ENCODE measurements around the gene YPEL3.
"Not testable (repeated sequence)": the region's sequence is repeated elsewhere in the genome, so short reads cannot be mapped to it uniquely, and the experiment has no call there.

The YPEL3 gene

GRCh38 chr16:30116291-30117207, 20.5 kb upstream of the YPEL3 start:
- H3K36me3 ChIP-seq (ENCODE audit: control insufficient read depth, insufficient read depth, low read length, severe bottlenecking), result peaks cover 36% of the 10 kb centered on the region
- peaks cover 19% of the 10 kb centered on the region for H3K4me1 ChIP-seq (ENCODE audit: control insufficient read depth, insufficient read depth, low read length)
- no peaks in the 10 kb centered on the region for H3K9me3 ChIP-seq (ENCODE audit: control insufficient read depth, low read length)
- no peaks in the 10 kb centered on the region for H3K27me3 ChIP-seq (replicated peaks; ENCODE audit: control insufficient read depth, insufficient read depth, low read length)
- no peak for DNase-seq (ENCODE audit: low read depth)
- no peak overlapping the region for H3K9ac ChIP-seq (ENCODE audit: low read length)
- H3K4me3 ChIP-seq (ENCODE audit: low read length), result no peak overlapping the region

- peak overlapping the region; percentile 39 for H3K9ac ChIP-seq (ENCODE audit: low read length)
- peaks cover 14% of the 10 kb centered on the region for H3K4me1 ChIP-seq (ENCODE audit: control insufficient read depth, insufficient read depth, low read length)
- no peak for DNase-seq (ENCODE audit: low read depth)
- no peaks in the 10 kb centered on the region for H3K9me3 ChIP-seq (ENCODE audit: control insufficient read depth, low read length)
- H3K4me3 ChIP-seq (ENCODE audit: low read length), result no peak overlapping the region
- peaks cover 42% of the 10 kb centered on the region for H3K36me3 ChIP-seq (ENCODE audit: control insufficient read depth, insufficient read depth, low read length, severe bottlenecking)
- H3K27me3 ChIP-seq (replicated peaks; ENCODE audit: control insufficient read depth, insufficient read depth, low read length), result no peaks in the 10 kb centered on the region
Observed at GRCh38 chr16:30115238-30115637, 19.2 kb upstream of the YPEL3 start.

- H3K9ac ChIP-seq (ENCODE audit: low read length); DNase-seq (ENCODE audit: low read depth); H3K9me3 ChIP-seq (ENCODE audit: control insufficient read depth, low read length); H3K27me3 ChIP-seq (replicated peaks; ENCODE audit: control insufficient read depth, insufficient read depth, low read length); H3K4me3 ChIP-seq (ENCODE audit: low read length): not testable (repeated sequence)
- Histone ChIP-seq H3K36me3 (ENCODE audit: control insufficient read depth, insufficient read depth, low read length, severe bottlenecking) (peaks cover 44% of the 10 kb centered on the region), H3K4me1 (ENCODE audit: control insufficient read depth, insufficient read depth, low read length) (peaks cover 14% of the 10 kb centered on the region)
Observed at GRCh38 chr16:30114833-30115232, 18.8 kb upstream of the YPEL3 start.

- H3K9ac ChIP-seq (ENCODE audit: low read length), result no peak overlapping the region
- H3K4me1 ChIP-seq (ENCODE audit: control insufficient read depth, insufficient read depth, low read length), result peaks cover 14% of the 10 kb centered on the region
- H3K4me3 ChIP-seq (ENCODE audit: low read length), result no peak overlapping the region
- no peaks in the 10 kb centered on the region for H3K9me3 ChIP-seq (ENCODE audit: control insufficient read depth, low read length)
- DNase-seq (ENCODE audit: low read depth), result no peak
- peaks cover 43% of the 10 kb centered on the region for H3K36me3 ChIP-seq (ENCODE audit: control insufficient read depth, insufficient read depth, low read length, severe bottlenecking)
- no peaks in the 10 kb centered on the region for H3K27me3 ChIP-seq (replicated peaks; ENCODE audit: control insufficient read depth, insufficient read depth, low read length)
Observed at GRCh38 chr16:30114411-30114810, 18.4 kb upstream of the YPEL3 start.

- Histone ChIP-seq H3K36me3 (ENCODE audit: control insufficient read depth, insufficient read depth, low read length, severe bottlenecking) (peaks cover 39% of the 10 kb centered on the region), H3K27me3 (replicated peaks; ENCODE audit: control insufficient read depth, insufficient read depth, low read length) (no peaks in the 10 kb centered on the region), H3K4me3 (ENCODE audit: low read length) (no peak overlapping the region), H3K9ac (ENCODE audit: low read length) (peak overlapping the region; percentile 39), H3K9me3 (ENCODE audit: control insufficient read depth, low read length) (no peaks in the 10 kb centered on the region), H3K4me1 (ENCODE audit: control insufficient read depth, insufficient read depth, low read length) (peaks cover 14% of the 10 kb centered on the region)
- no peak for DNase-seq (ENCODE audit: low read depth)
Observed at GRCh38 chr16:30113711-30114333, 17.8 kb upstream of the YPEL3 start.

- peak within 1 kb of the TSS; percentile 39 for H3K9ac ChIP-seq (ENCODE audit: low read length)
- no peaks in the 10 kb centered on the region for H3K9me3 ChIP-seq (ENCODE audit: control insufficient read depth, low read length)
- peaks cover 35% of the 10 kb centered on the region for H3K36me3 ChIP-seq (ENCODE audit: control insufficient read depth, insufficient read depth, low read length, severe bottlenecking)
- peaks cover 14% of the 10 kb centered on the region for H3K4me1 ChIP-seq (ENCODE audit: control insufficient read depth, insufficient read depth, low read length)
- no peak for DNase-seq (ENCODE audit: low read depth)
- no peak within 1 kb of the TSS for H3K4me3 ChIP-seq (ENCODE audit: low read length)
- no peaks in the 10 kb centered on the region for H3K27me3 ChIP-seq (replicated peaks; ENCODE audit: control insufficient read depth, insufficient read depth, low read length)
Observed at GRCh38 chr16:30113031-30113710, 17.2 kb upstream of the YPEL3 start, which contains the start of gene GDPD3. Gene GDPD3, minus strand, starts transcription at chr16:30113537. Its CDS starts 59 bp downstream, at chr16:30113478.

- DNase-seq (ENCODE audit: low read depth), result peak; percentile 53
- Histone ChIP-seq H3K9ac (ENCODE audit: low read length) (peak overlapping the region; percentile 39), H3K36me3 (ENCODE audit: control insufficient read depth, insufficient read depth, low read length, severe bottlenecking) (peaks cover 34% of the 10 kb centered on the region), H3K4me3 (ENCODE audit: low read length) (no peak overlapping the region), H3K27me3 (replicated peaks; ENCODE audit: control insufficient read depth, insufficient read depth, low read length) (no peaks in the 10 kb centered on the region), H3K4me1 (ENCODE audit: control insufficient read depth, insufficient read depth, low read length) (peaks cover 14% of the 10 kb centered on the region), H3K9me3 (ENCODE audit: control insufficient read depth, low read length) (no peaks in the 10 kb centered on the region)
Observed at GRCh38 chr16:30112197-30113030, 16.4 kb upstream of the YPEL3 start.

- Histone ChIP-seq H3K9ac (ENCODE audit: low read length) (no peak overlapping the region), H3K36me3 (ENCODE audit: control insufficient read depth, insufficient read depth, low read length, severe bottlenecking) (peaks cover 29% of the 10 kb centered on the region), H3K27me3 (replicated peaks; ENCODE audit: control insufficient read depth, insufficient read depth, low read length) (no peaks in the 10 kb centered on the region), H3K4me3 (ENCODE audit: low read length) (no peak overlapping the region), H3K9me3 (ENCODE audit: control insufficient read depth, low read length) (no peaks in the 10 kb centered on the region), H3K4me1 (ENCODE audit: control insufficient read depth, insufficient read depth, low read length) (peaks cover 14% of the 10 kb centered on the region)
- no peak for DNase-seq (ENCODE audit: low read depth)
Observed at GRCh38 chr16:30110661-30111060, 14.6 kb upstream of the YPEL3 start.

GRCh38 chr16:30108059-30108850, 12.2 kb upstream of the YPEL3 start:
- Histone ChIP-seq H3K9ac (ENCODE audit: low read length) (no peak overlapping the region), H3K9me3 (ENCODE audit: control insufficient read depth, low read length) (no peaks in the 10 kb centered on the region), H3K36me3 (ENCODE audit: control insufficient read depth, insufficient read depth, low read length, severe bottlenecking) (peaks cover 36% of the 10 kb centered on the region), H3K4me3 (ENCODE audit: low read length) (no peak overlapping the region), H3K27me3 (replicated peaks; ENCODE audit: control insufficient read depth, insufficient read depth, low read length) (no peaks in the 10 kb centered on the region), H3K4me1 (ENCODE audit: control insufficient read depth, insufficient read depth, low read length) (peaks cover 4% of the 10 kb centered on the region)
- no peak for DNase-seq (ENCODE audit: low read depth)

GRCh38 chr16:30104492-30104891, 8.5 kb upstream of the YPEL3 start:
- DNase-seq (ENCODE audit: low read depth), result no peak
- H3K9ac ChIP-seq (ENCODE audit: low read length), result no peak overlapping the region
- peaks cover 27% of the 10 kb centered on the region for H3K36me3 ChIP-seq (ENCODE audit: control insufficient read depth, insufficient read depth, low read length, severe bottlenecking)
- H3K4me3 ChIP-seq (ENCODE audit: low read length), result no peak overlapping the region
- no peaks in the 10 kb centered on the region for H3K9me3 ChIP-seq (ENCODE audit: control insufficient read depth, low read length)
- H3K4me1 ChIP-seq (ENCODE audit: control insufficient read depth, insufficient read depth, low read length), result no peaks in the 10 kb centered on the region
- no peaks in the 10 kb centered on the region for H3K27me3 ChIP-seq (replicated peaks; ENCODE audit: control insufficient read depth, insufficient read depth, low read length)

Data from adipocyte (in vitro differentiated cells).